OCI-LY1 (cell line): ENCODE measurements around the gene RNF227.

Experiments
- H2AFZ ChIP-seq: fragments of 200-600 bp; sonication (generic), shearing (Covaris generic); 2 replicates; pipeline ENCODE4 v1.6.0; 2014; ENCODE audit warnings: antibody characterized with exemption, mild to moderate bottlenecking, low read length
- H3F3A ChIP-seq: fragments of 200-600 bp; sonication (generic), shearing (Covaris generic); 2 replicates; pipeline ENCODE4 v1.6.0; 2014; ENCODE audit warnings: mild to moderate bottlenecking, antibody characterized with exemption, low read length, moderate library complexity; ENCODE audit not compliant: insufficient read depth
- H3K27ac ChIP-seq: fragments of 200-600 bp; sonication (generic); 2 replicates; pipeline ENCODE4 v1.5.1; 2014; ENCODE audit warnings: low read length, mixed run types, mild to moderate bottlenecking, low read depth; ENCODE audit not compliant: poor library complexity, severe bottlenecking
- H3K27me3 ChIP-seq: fragments of 200-600 bp; sonication (generic); 2 replicates; pipeline ENCODE4 v1.6.0; 2014; ENCODE audit warnings: antibody characterized with exemption, mild to moderate bottlenecking, low read length, moderate library complexity; ENCODE audit not compliant: insufficient read depth
- H3K36me3 ChIP-seq: fragments of 200-600 bp; sonication (generic); 2 replicates; pipeline ENCODE4 v1.6.1; 2014; ENCODE audit warnings: mild to moderate bottlenecking, antibody characterized with exemption, low read length, moderate library complexity, mixed read lengths; ENCODE audit not compliant: insufficient read depth
- H3K4me1 ChIP-seq: fragments of 200-600 bp; sonication (generic); 2 replicates; pipeline ENCODE4 v1.5.1; 2014; ENCODE audit warnings: mild to moderate bottlenecking, low read length, moderate library complexity; ENCODE audit not compliant: insufficient read depth, severe bottlenecking
- H3K4me2 ChIP-seq: fragments of 200-600 bp; sonication (generic), shearing (Covaris generic); 2 replicates; pipeline ENCODE4 v1.6.1; 2014; ENCODE audit warnings: low read length
- H3K4me3 ChIP-seq: fragments of 200-600 bp; sonication (generic); 2 replicates; pipeline ENCODE4 v1.5.1; 2014; ENCODE audit warnings: low read length, low read depth, mild to moderate bottlenecking, mixed read lengths; ENCODE audit not compliant: poor library complexity, severe bottlenecking
- H3K79me2 ChIP-seq: fragments of 200-600 bp; shearing (Covaris generic); 2 replicates; pipeline ENCODE4 v1.6.1; 2016; ENCODE audit warnings: mixed run types, low read length, mixed read lengths; ENCODE audit not compliant: insufficient read depth
- H3K9ac ChIP-seq: fragments of 200-600 bp; sonication (generic), shearing (Covaris generic); 2 replicates; pipeline ENCODE4 v1.6.1; 2014; ENCODE audit warnings: mild to moderate bottlenecking, low read length, mixed read lengths
- H3K9me2 ChIP-seq: fragments of 200-600 bp; sonication (generic), shearing (Covaris generic); 2 replicates; pipeline ENCODE4 v1.6.1; 2014; ENCODE audit warnings: low read depth, mild to moderate bottlenecking, low read length, mixed read lengths
- H3K9me3 ChIP-seq: fragments of 200-600 bp; shearing (Covaris generic); 2 replicates; pipeline ENCODE4 v1.6.1; 2014; ENCODE audit warnings: low read length, mixed read lengths
- H4K20me1 ChIP-seq: fragments of 200-600 bp; sonication (generic), shearing (Covaris generic); 2 replicates; pipeline ENCODE4 v1.6.0; 2016; ENCODE audit warnings: mild to moderate bottlenecking, low read length; ENCODE audit not compliant: insufficient read depth
- CTCF ChIP-seq: fragments of 200-600 bp; sonication (generic), shearing (Covaris generic); IDR thresholded peaks from 2 replicates; pipeline ENCODE4 v1.5.1; 2017; ENCODE audit warnings: mild to moderate bottlenecking, antibody characterized with exemption, low read length, moderate library complexity, mixed read lengths
- EZH2 ChIP-seq: fragments of 200-600 bp; sonication (generic), shearing (Covaris generic); IDR thresholded peaks from 2 replicates; pipeline ENCODE4 v1.8.0; 2017; ENCODE audit warnings: borderline replicate concordance, mixed run types, mild to moderate bottlenecking, antibody characterized with exemption, low read length, moderate library complexity, mixed read lengths

Gene RNF227

GRCh38 chr17:7880076-7880868 is 35.8 kb downstream of the RNF227 start:
- Histone ChIP-seq H3K9ac (peak overlapping the region; percentile 81), H3K4me3 (peak overlapping the region; percentile 60), H3K79me2 (no peaks in the 10 kb centered on the region), H3K4me1 (peaks cover 46% of the 10 kb centered on the region), H4K20me1 (no peaks in the 10 kb centered on the region), H3K36me3 (peaks cover 41% of the 10 kb centered on the region), H3K9me3 (no peaks in the 10 kb centered on the region), H2AFZ (no peak overlapping the region), H3K4me2 (peak overlapping the region; percentile 85), H3K9me2 (no peaks in the 10 kb centered on the region), H3K27ac (peak overlapping the region; percentile 97), H3K27me3 (no peaks in the 10 kb centered on the region), H3F3A (peaks cover 12% of the 10 kb centered on the region; the same call in 1 of the 2 replicates)
- TF ChIP-seq EZH2 (no peak), CTCF (no peak)

GRCh38 chr17:7878234-7878633 is 37.9 kb downstream of the RNF227 start:
- no peaks in the 10 kb centered on the region for H4K20me1 ChIP-seq
- no peak overlapping the region for H3K9ac ChIP-seq
- H3K27me3 ChIP-seq: no peaks in the 10 kb centered on the region
- H3K36me3 ChIP-seq: peaks cover 57% of the 10 kb centered on the region
- no peak overlapping the region for H2AFZ ChIP-seq
- TF ChIP-seq CTCF (no peak), EZH2 (no peak)
- H3K4me1 ChIP-seq: peaks cover 36% of the 10 kb centered on the region
- H3K4me2 ChIP-seq: no peak overlapping the region
- no peaks in the 10 kb centered on the region for H3K9me2 ChIP-seq
- no peaks in the 10 kb centered on the region for H3K79me2 ChIP-seq
- H3F3A ChIP-seq: peaks cover 12% of the 10 kb centered on the region; the same call in 1 of the 2 replicates
- H3K4me3 ChIP-seq: no peak overlapping the region
- no peaks in the 10 kb centered on the region for H3K9me3 ChIP-seq
- H3K27ac ChIP-seq: no peak overlapping the region

- H3K79me2 ChIP-seq: no peaks in the 10 kb centered on the region
- H2AFZ ChIP-seq: no peak overlapping the region
- H3K4me1 ChIP-seq: peaks cover 13% of the 10 kb centered on the region
- no peaks in the 10 kb centered on the region for H3K9me3 ChIP-seq
- H3F3A ChIP-seq: peaks cover 9% of the 10 kb centered on the region; the same call in 1 of the 2 replicates
- H3K27ac ChIP-seq: no peak overlapping the region
- H3K27me3 ChIP-seq: no peaks in the 10 kb centered on the region
- H3K4me3 ChIP-seq: no peak overlapping the region
- no peaks in the 10 kb centered on the region for H3K9me2 ChIP-seq
- TF ChIP-seq CTCF: no peak
- no peak overlapping the region for H3K9ac ChIP-seq
- no peaks in the 10 kb centered on the region for H4K20me1 ChIP-seq
- peaks cover 64% of the 10 kb centered on the region for H3K36me3 ChIP-seq
- H3K4me2 ChIP-seq: no peak overlapping the region
Observed at GRCh38 chr17:7875804-7876370, 40.2 kb downstream of the RNF227 start.
